HG03432 (cell line): Measurements from ENCODE around the gene RUFY1.
"Not testable (repeated sequence)": the region's sequence is repeated elsewhere in the genome, so short reads cannot be mapped to it uniquely, and the experiment has no call there.

Experiments
- ATAC-seq: cut with Tn5 transposase; IDR thresholded peaks from one replicate; pipeline ENCODE4 v1.9.1; 2021; ENCODE audit warnings: mild to moderate bottlenecking, moderate library complexity; ENCODE audit not compliant: unreplicated experiment

The RUFY1 gene

GRCh38 chr5:179550511-179551342 is at the start of gene RUFY1:
Gene RUFY1 (plus strand): TSS chr5:179550554. CDS start chr5:179550570, 16 bp downstream.
- peak; percentile 90 for ATAC-seq

GRCh38 chr5:179501997-179502396 is 48.4 kb upstream of the RUFY1 start:
- not testable (repeated sequence) for ATAC-seq

- not testable (repeated sequence) for ATAC-seq
Observed at GRCh38 chr5:179502420-179502819, 47.9 kb upstream of the RUFY1 start.

GRCh38 chr5:179504191-179504590 is 46.2 kb upstream of the RUFY1 start:
- ATAC-seq: no peak

DNA sequence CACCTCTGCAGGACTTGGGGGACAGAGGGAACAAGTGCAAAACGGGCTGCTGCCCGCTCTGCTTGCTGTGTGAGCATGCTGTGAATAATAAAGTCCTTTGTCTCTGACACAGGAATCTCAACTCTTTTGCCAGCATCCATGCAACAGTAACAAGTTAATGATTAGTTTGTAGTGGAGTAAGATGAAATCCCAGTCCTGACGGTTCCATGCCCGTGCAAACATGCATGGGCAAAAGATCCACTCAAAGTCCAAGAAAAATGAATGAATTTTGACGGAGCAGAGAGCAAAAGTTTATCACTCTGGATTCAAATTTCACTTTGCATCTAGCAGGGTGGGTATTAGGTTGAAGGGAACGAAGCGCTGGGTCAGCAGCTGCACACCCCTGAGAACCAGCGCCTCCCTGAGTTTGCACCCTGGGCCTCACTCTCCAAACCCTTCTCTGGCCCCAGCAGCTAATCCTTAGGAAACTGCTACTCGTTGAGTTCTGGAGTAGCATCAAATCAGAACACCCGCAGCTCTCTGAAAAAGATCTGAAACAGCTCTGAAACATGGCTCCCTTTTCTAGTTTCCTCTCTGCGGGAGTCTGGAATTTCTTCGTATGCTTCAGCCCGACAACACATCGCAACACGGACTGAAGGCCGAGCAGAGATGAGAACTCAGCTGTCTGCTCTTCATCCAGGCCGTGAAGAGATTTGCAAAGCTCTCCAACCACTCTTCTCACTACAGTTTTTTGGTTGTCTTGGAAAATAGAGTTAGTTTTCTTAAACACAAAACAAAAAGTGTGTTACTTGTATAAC is 45.6 kb upstream of the RUFY1 start:
- ATAC-seq: no peak

- ATAC-seq: no peak
Observed at GRCh38 chr5:179505636-179506261, 44.6 kb upstream of the RUFY1 start.

DNA sequence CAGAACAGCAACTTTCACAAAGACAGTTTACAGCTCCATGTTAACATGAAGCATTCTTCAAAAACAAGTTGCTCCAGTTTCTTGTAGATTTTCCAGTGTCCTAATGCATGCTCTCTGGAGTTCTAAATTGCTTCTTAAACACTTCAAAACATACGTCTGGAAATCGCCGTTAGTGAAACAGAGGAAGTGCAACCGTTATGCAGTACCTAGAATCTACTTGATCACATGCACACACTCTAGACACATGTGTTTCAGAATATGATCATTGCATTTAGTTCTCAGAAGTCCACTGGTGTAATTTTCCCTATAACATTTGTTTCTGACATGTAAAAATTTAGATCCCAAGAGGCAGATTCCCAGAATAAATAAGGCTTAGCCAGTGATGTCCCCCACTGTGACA is 41.1 kb upstream of the RUFY1 start:
- ATAC-seq: no peak

DNA sequence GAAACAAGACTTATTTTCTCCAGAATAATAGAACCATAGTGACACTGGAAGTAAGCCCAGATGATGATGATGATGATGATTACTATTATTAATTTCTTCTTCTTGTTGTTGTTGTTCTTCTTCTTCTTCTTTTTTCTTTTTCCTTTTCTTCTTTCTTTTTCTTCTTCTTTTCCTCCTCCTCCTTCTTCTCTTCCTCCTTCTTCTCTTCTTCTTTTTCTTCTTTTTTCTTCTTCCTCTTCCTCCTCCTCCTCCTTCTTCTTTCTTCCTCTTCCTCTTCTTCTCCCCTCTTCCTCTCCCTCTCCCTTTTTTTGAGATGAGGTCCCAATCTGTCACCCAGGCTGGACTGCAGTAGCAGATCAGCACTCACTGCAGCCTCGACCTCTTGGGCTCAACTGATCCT is 40.5 kb upstream of the RUFY1 start:
- ATAC-seq: no peak

GRCh38 chr5:179512452-179513000 is 37.8 kb upstream of the RUFY1 start:
- ATAC-seq: no peak

DNA sequence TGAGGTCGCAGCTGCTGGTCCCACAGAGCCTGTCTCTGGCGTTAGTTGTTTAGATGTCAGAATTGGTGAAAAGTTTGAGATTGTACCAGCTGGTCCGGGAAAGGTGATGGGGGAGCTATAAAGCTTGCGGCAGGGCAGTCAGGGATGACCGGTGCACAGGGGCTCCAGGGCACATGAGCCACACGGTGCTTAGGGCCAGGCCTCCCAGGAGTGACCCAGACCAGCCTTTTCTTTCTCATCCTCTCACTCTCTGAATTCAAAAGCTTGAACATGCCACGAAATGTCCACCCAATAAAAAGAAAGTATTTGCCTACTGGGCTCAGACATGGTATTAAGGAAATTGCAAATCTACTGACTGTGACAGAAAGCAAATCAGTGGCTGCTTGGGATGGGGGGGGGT is 34.9 kb upstream of the RUFY1 start:
- ATAC-seq: not testable (repeated sequence)

DNA sequence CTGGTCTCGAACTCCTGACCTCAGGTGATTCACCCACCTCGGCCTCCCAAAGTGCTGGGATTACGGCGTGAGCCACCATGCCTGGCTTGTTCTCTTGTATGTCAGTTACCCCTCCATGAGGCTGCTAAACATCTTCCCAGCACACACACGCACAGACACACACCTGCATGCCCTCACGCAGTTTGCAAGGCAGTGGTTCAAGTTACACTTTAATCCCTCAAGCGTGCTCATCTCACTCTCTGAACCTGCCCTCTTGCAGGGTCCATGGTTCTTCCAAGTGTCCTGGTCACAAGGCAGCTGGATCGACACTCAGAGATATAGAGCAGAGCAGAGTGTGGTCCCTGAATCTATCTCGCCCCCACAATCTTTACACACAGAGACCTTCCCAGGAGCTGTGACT is 34.1 kb upstream of the RUFY1 start:
- ATAC-seq: no peak

DNA sequence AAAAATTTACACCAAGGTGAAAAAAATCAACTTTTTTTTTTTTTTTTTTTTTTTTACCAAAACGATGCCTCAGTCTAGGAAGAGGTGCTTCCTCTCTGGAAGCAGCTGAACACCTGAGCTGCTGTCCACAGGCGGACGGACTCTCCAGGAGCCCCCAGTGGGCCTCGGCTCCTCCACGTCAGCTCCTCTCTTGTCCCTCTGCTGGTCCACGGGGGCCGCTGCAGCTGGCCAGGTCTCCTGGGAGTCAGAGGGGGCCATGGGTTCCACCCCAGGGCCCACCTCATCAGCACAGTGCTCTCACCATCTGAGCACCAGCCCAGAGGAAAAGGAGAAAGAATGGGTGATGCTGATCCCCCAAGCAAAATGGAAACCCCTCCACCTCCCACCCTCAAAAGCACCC is 32.6 kb upstream of the RUFY1 start:
- not testable (repeated sequence) for ATAC-seq

DNA sequence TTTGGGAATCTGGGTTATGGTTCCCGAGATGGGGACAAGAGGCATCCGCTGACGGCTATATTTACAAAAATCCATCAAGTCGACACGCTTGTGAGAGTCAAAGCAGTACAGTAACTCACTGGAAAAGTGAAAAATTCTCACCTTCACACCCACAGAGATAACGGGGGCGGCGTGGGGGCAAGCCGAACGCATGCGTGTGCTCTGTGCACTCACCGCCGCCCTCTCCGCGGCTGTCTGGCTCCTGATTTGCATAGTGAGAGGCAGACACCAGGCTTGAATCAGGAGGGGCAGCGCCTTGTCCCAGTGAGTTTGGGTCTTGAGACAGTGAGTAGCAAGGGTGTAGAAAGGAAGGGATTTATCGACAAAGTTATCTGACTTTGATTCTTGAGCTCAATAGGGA is 32.0 kb upstream of the RUFY1 start:
- ATAC-seq: peak; percentile 68

DNA sequence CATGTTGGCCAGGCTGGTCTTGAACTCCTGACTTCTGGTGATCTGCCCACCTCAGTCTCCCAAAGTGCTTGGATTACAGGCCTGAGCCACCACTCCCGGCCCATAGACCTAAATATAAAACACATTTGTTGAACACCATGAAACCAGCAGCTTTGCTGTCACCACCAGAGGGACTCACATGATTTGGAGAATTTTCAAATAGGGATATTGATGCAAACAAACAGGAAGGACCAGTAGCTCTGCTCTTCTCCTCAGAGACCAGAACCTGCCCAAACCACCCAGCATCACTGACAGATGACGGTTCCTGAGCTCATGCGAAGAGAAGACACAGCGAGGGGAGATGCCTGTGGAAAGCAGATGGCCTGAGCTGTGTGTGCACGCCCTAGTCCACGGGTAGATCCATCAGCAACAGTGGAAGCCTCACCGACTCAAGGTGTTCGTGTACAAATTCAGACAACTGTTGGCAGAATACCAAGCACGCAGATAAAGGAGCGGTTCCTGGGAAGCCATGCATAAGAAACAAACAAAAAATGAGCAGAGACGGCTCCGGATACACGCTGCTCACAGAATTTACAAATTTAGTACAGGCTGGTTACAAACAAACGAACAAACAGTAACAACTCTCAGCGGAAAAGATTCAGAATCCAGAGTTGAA is 30.8 kb upstream of the RUFY1 start:
- not testable (repeated sequence) for ATAC-seq

GRCh38 chr5:179522107-179522506 is 28.2 kb upstream of the RUFY1 start:
- not testable (repeated sequence) for ATAC-seq

DNA sequence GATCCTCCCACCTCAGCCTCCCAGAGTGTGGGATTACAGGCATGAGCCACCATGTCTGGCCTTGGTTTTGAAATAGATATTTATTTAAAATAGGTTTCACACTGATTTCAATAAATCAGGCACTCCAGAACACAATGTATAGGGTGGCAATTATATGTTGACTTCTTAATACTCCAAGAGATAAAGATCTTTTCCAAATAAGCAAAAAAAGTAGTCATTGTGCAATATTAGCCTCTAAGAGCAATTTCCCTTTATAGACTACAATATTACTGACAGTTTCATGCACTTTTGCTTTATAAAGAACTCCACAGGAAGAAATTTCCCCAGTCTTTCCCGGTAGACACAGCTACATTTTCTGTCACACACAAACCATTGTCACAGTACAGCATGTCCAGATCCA is 23.4 kb upstream of the RUFY1 start:
- no peak for ATAC-seq

DNA sequence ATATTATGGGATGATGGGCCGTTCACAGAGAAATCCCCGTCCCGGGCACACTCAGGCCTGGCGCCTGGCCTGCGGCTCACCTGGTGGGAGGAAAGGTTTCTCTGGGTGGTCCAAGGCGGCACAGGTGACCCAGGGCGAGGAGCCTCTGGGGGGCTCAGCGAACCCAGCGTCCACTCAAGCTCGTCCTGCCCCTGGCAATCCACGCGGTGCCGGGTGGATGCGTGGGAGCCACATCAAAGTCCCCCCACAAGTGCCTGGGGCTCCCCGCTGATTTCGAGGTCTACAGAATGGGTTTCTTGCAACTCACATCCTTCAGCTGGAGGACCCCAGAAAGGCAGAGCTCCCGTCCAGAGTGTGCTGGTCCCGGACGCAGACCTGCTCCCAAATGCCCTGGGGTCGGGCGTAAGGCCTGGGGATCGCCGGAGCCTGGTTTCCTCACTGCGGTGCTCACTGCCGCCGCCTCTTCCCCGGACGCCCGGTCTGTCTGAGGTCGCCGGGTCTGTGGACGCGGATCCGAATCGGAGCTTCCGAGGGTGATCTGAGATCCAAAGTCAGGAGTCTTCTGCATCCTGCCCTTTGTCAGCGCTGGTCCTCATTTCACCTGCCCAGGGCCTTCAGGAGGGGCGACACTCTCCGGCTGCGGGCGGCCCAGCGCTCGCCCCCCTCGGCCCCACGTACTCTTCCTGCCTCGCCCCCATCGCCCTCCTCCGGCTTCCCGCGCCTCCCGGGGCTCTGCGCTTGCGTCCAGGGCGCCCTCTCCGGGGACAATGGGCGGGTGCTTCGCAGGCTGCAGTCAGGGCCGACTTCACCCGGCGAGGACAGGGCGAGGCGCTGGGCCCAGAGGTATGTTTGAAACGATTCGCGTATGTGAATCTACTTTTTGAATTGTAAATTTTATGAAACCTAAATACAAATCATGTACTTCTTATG is 20.0 kb upstream of the RUFY1 start:
- ATAC-seq: peak; percentile 86

DNA sequence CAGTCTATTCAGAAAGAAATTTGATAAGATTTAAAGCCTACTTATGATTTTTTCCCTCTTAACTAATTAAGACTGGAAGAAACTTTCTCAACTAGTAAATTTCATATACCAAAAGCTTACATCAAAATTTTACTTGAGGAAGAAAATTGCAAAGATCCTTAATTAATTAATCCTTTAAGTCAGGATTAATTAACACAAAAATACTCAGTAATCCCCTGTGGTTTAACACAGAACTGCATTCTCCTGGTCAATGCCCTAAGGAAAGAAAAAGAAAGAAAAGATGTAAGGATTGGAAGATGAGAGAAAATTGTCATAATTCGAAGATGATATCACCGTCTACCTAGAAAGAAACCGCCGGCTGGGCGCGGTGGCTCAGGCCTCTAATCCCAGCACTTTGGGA is 17.3 kb upstream of the RUFY1 start:
- no peak for ATAC-seq

DNA sequence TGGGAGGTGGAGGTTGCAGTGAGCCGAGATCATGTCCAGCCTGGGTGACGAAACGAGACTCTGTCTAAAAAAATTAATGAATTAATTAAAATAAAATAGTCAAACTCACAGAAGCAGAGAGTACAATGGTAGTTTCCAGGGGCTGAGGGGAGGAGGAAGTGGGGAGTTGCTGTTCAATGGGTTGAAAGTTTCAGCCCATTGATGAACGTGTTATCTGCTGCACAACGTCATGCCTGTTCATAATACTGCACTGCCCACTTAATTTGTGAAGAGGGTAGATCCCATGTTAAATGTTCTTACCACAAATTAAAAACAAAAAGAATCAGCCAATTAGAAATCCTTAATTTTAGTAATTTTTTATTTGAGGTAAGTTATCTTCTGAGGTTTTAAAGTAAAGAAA is 16.4 kb upstream of the RUFY1 start:
- ATAC-seq: peak; percentile 49

DNA sequence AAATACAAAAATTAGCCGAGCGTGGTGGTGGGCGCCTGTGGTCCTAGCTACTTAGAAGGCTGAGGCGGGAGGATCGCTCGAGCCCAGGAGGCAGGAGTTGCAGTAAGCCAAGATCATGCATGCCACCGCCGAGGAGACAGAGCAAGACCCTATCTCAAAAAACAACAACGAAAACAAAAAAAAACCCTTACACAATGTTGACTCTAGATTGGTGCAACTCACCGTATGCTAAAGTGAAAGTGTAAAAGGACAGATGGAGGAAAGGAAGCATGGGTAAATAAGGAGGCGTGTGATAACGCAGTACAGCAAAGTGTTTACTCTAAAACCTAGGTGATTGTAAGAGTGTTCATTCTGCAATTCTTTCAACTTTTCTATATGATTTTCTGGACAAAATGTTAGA is 15.9 kb upstream of the RUFY1 start:
- ATAC-seq: peak; percentile 47
